Endothelial cell of umbilical vein (primary cell): ENCODE data around the gene PWWP2A. TPM values are rescaled to one million over a fixed set of nuclear protein-coding genes. Genes with fewer than 3 reads are reported as not detected.

ENCODE experiments used
- BruUV-seq: library from RNA; stranded (reverse); fragments of 400-500 nt; replicated peaks from 2 replicates; lab custom pipeline; 2021; lab: Mats Ljungman, UMichigan
- CTCF ChIA-PET: fragments of 300-600, 350-600 bp; sonication (Branson Sonifier 250); formaldehyde crosslinking; loops from one replicate; lab custom pipeline; 2021; ENCODE audit warnings: antibody characterized with exemption, inconsistent platforms; lab: Charles Lee
- POLR2A ChIA-PET: fragments of 300-600, 350-600 bp; sonication (Branson Sonifier 250); formaldehyde crosslinking; loops from one replicate; lab custom pipeline; 2021; ENCODE audit warnings: antibody characterized with exemption, inconsistent platforms; lab: Charles Lee
- DNase-seq: peaks from one replicate; pipeline ENCODE4 v3.0.0-alpha.2; 2011; ENCODE audit warnings: low read depth, low spot score
- FAIRE-seq: peaks from 2 replicates; lab custom pipeline; 2011; peaks lifted over from hg19 to GRCh38; lab: Jason Lieb, UNC
- H2AFZ ChIP-seq: 2 replicates; pipeline ENCODE4 v1.6.0; 2012; ENCODE audit warnings: low read depth, low read length, control low read depth, inconsistent platforms
- H3K27ac ChIP-seq: 2 replicates; pipeline ENCODE4 v1.5.1; 2011; ENCODE audit warnings: low read depth, mild to moderate bottlenecking, control low read depth, low read length, moderate library complexity; ENCODE audit not compliant: insufficient read depth
- H3K27me3 ChIP-seq, 2 experiments: 2 replicates each; pipeline versions ENCODE4 v1.6.0 to v1.6.1; 2011; ENCODE audit warnings: low read length in 2 of 2, mixed read lengths in 1 of 2; ENCODE audit not compliant: control insufficient read depth in 2 of 2, insufficient read depth in 2 of 2
- H3K36me3 ChIP-seq, 2 experiments: 2 replicates in 1 of 2; 3 replicates in 1 of 2; pipeline ENCODE4 v1.5.1; 2011; ENCODE audit warnings: low read length in 2 of 2, mild to moderate bottlenecking in 1 of 2, moderate library complexity in 1 of 2; ENCODE audit not compliant: control insufficient read depth in 2 of 2, insufficient read depth in 2 of 2; ENCODE audit errors: extremely low read depth in 1 of 2
- H3K4me1 ChIP-seq: 3 replicates; pipeline ENCODE4 v1.5.1; 2011; ENCODE audit warnings: mild to moderate bottlenecking, low read length; ENCODE audit not compliant: control insufficient read depth, insufficient read depth; ENCODE audit errors: extremely low read depth
- H3K4me2 ChIP-seq: 2 replicates; pipeline ENCODE4 v1.6.1; 2011; ENCODE audit warnings: low read length, control low read depth, mixed read lengths; ENCODE audit not compliant: insufficient read depth
- H3K4me3 ChIP-seq, 3 experiments: fragments of 200-600 bp in 1 of 3; sonication (generic), shearing (Covaris generic) in 1 of 3; replicated peaks in 1 of 3; 2 replicates each; pipeline ENCODE4 v1.5.1; 2011 to 2016; ENCODE audit warnings: control low read depth in 3 of 3, low read length in 3 of 3, mild to moderate bottlenecking in 2 of 3, inconsistent platforms in 1 of 3, low read depth in 1 of 3, moderate library complexity in 1 of 3; ENCODE audit not compliant: insufficient read depth in 1 of 3
- H3K79me2 ChIP-seq: 2 replicates; pipeline ENCODE4 v1.6.0; 2012; ENCODE audit warnings: low read length, inconsistent platforms; ENCODE audit not compliant: control insufficient read depth, insufficient read depth
- H3K9ac ChIP-seq: replicated peaks from 2 replicates; pipeline ENCODE3; 2011; ENCODE audit warnings: low read length, control low read depth; ENCODE audit not compliant: insufficient read depth; ENCODE audit errors: extremely low read depth
- H3K9me1 ChIP-seq: replicated peaks from 3 replicates; pipeline ENCODE4 v1.6.0; 2011; ENCODE audit warnings: mild to moderate bottlenecking, low read length; ENCODE audit not compliant: control insufficient read depth, insufficient read depth; ENCODE audit errors: extremely low read depth
- H3K9me3 ChIP-seq: replicated peaks from 2 replicates; pipeline ENCODE4 v1.5.1; 2012; ENCODE audit warnings: low read length, inconsistent platforms; ENCODE audit not compliant: control insufficient read depth, insufficient read depth
- H4K20me1 ChIP-seq: replicated peaks from 2 replicates; pipeline ENCODE3; 2011; ENCODE audit warnings: mild to moderate bottlenecking, low read length; ENCODE audit not compliant: control insufficient read depth, insufficient read depth; ENCODE audit errors: extremely low read depth
- EZH2 ChIP-seq: IDR thresholded peaks from 2 replicates; pipeline ENCODE4 v1.6.1; 2012; ENCODE audit warnings: borderline replicate concordance, low read depth, mild to moderate bottlenecking, moderate library complexity, low read length, inconsistent platforms; ENCODE audit not compliant: severe bottlenecking
- FOS ChIP-seq: IDR thresholded peaks from 2 replicates; pipeline ENCODE4 v1.6.1; 2011; ENCODE audit warnings: mild to moderate bottlenecking, low read length, moderate library complexity, borderline replicate concordance; ENCODE audit not compliant: insufficient read depth
- GATA2 ChIP-seq: IDR thresholded peaks from 2 replicates; pipeline ENCODE4 v1.7.0; 2011; ENCODE audit warnings: low read depth, mild to moderate bottlenecking, moderate library complexity, mixed read lengths, low read length; ENCODE audit not compliant: insufficient read length, insufficient read depth
- JUN ChIP-seq: IDR thresholded peaks from 2 replicates; pipeline ENCODE4 v1.6.1; 2011; ENCODE audit warnings: borderline replicate concordance, low read depth; ENCODE audit not compliant: insufficient read length, insufficient read depth
- MYC ChIP-seq: IDR thresholded peaks from one replicate; pipeline ENCODE4 v1.6.1; 2011; ENCODE audit warnings: mild to moderate bottlenecking, low read depth, low read length
- POLR2A ChIP-seq: IDR thresholded peaks from 2 replicates; pipeline ENCODE4 v1.6.1; 2012; ENCODE audit warnings: low read depth, mild to moderate bottlenecking, control low read depth, low read length
- POLR2AphosphoS5 ChIP-seq: IDR thresholded peaks from 2 replicates; pipeline ENCODE4 v1.6.1; 2012; ENCODE audit warnings: low read depth, mild to moderate bottlenecking, control low read depth, low read length, moderate library complexity; ENCODE audit not compliant: insufficient read depth
- dilution Hi-C: fragments of 300-500 bp; cut with MboI; formaldehyde crosslinking; loops from one replicate; pipeline ENCODE4 v1.15.0; 2019; ENCODE audit warnings: low sequenced_read_pairs; ENCODE audit not compliant: extremely low pct_ligation_motif_present
- intact Hi-C: fragments of 100-400 bp; cut with micrococcal nuclease; formaldehyde crosslinking; loops from one replicate; pipeline ENCODE4 v1.10.0; 2022
- polyA plus RNA-seq, 4 experiments: library from polyadenylated mRNA; depleted of rRNA in 3 of 4; stranded (reverse) in 3 of 4; unstranded in 1 of 4; fragments of >200 nt; gene quantifications; 2 replicates each; pipeline versions ENCODE4 v1.2.1 to v1.2.3, GENCODE V29; 2011 to 2012; ENCODE audit warnings: missing spikeins in 1 of 4
- total RNA-seq: library from RNA; stranded (reverse); gene quantifications from 2 replicates; pipeline ENCODE4 v1.2.3, GENCODE V29; 2021
- TF ChIP-seq, protein P1 (sequence below), 2 donors: IDR thresholded peaks; 1 replicate in 1 of 2; 2 replicates in 1 of 2; pipeline ENCODE4 v1.5.1; 2011; ENCODE audit warnings: low read length in 2 of 2, mild to moderate bottlenecking in 2 of 2, moderate library complexity in 2 of 2, control low read depth in 1 of 2, inconsistent platforms in 1 of 2, low read depth in 1 of 2; ENCODE audit not compliant: insufficient read depth in 1 of 2; ENCODE audit errors: extremely low read depth in 1 of 2
- TF ChIP-seq, protein P2 (sequence below): IDR thresholded peaks from 2 replicates; pipeline ENCODE4 v1.6.1; 2011; ENCODE audit not compliant: insufficient read depth, insufficient read length

The PWWP2A gene
- total and polyA plus RNA-seq, 2 donors (not counting 3 experiments of a cell fraction or from before 2014, with no cell fraction given): 4.6 to 19.3 TPM

DNA sequence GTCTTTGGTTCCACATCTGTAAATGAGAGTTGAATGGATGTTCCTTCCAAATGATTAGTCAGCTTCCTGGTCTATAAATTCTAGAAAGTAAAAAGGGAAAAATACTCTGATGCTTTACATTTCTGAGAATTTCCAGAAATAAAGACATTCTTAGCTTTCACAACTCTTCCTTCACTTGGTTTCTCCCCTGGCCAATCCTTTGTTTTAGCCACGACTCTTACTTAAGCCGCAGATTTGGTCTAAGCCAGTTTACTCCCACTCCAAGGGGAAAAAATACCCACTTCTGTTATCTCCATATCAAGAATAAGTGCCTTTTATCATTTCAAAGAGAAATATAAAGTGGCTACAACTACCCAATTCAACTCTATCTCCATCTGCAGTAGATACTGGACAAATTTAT, 29.7 kb downstream of the PWWP2A start:
- POLR2A ChIA-PET: no interaction called here
- no peak overlapping the region for H2AFZ ChIP-seq
- peaks cover 17% of the 10 kb centered on the region for H3K4me1 ChIP-seq
- H3K36me3 ChIP-seq: peaks cover 5 to 8% of the 10 kb centered on the region in 2 experiments
- FAIRE-seq (no peak), DNase-seq (no peak)
- no peaks in the 10 kb centered on the region for H3K79me2 ChIP-seq
- peak overlapping the region; percentile 5 for H3K27ac ChIP-seq
- TF ChIP-seq, protein P1, sequence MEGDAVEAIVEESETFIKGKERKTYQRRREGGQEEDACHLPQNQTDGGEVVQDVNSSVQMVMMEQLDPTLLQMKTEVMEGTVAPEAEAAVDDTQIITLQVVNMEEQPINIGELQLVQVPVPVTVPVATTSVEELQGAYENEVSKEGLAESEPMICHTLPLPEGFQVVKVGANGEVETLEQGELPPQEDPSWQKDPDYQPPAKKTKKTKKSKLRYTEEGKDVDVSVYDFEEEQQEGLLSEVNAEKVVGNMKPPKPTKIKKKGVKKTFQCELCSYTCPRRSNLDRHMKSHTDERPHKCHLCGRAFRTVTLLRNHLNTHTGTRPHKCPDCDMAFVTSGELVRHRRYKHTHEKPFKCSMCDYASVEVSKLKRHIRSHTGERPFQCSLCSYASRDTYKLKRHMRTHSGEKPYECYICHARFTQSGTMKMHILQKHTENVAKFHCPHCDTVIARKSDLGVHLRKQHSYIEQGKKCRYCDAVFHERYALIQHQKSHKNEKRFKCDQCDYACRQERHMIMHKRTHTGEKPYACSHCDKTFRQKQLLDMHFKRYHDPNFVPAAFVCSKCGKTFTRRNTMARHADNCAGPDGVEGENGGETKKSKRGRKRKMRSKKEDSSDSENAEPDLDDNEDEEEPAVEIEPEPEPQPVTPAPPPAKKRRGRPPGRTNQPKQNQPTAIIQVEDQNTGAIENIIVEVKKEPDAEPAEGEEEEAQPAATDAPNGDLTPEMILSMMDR (IDR thresholded peaks at IDR 0.05; ENCODE audit: extremely low read depth in 1 of 2, insufficient read depth in 1 of 2, low read depth in 1 of 2, low read length in 2 of 2): no peak
- no peak for TF ChIP-seq MYC
- TF ChIP-seq, protein P2, sequence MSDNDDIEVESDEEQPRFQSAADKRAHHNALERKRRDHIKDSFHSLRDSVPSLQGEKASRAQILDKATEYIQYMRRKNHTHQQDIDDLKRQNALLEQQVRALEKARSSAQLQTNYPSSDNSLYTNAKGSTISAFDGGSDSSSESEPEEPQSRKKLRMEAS: no peak
- TF ChIP-seq POLR2AphosphoS5: no peak
- TF ChIP-seq POLR2A: no peak
- TF ChIP-seq JUN: no peak
- TF ChIP-seq FOS: peak; percentile 26
- TF ChIP-seq GATA2: peak; percentile 21
- no peak for TF ChIP-seq EZH2
- no TSS peak for BruUV-seq
- no peaks in the 10 kb centered on the region for H3K9me3 ChIP-seq
- dilution Hi-C loops (no loop called here), intact Hi-C loops (loop anchor here (1.0 to 2.0 kb wide), 2 partner anchors 13 to 76 kb away; no protein-coding TSS in a partner anchor)
- H3K4me3 ChIP-seq: no peak overlapping the region
- H3K4me2 ChIP-seq: peak overlapping the region; percentile 16
- H3K27me3 ChIP-seq: no peaks in the 10 kb centered on the region
- no peak overlapping the region for H3K9ac ChIP-seq
- no peaks in the 10 kb centered on the region for H4K20me1 ChIP-seq
- H3K9me1 ChIP-seq: no peaks in the 10 kb centered on the region
- CTCF ChIA-PET: interaction anchor here (0.6 to 1.6 kb wide), 6 partner anchors 9 to 301 kb away, joined by 3 to 8 read pairs (median 4); no protein-coding TSS in a partner anchor
